Frontal cortex (tissue), 4 donors: Measurements from ENCODE around the gene NAA16. TPM values are rescaled to one million over a fixed set of nuclear protein-coding genes. Genes with fewer than 3 reads are reported as not detected.
A peak's percentile ranks its signal among the peaks of the same experiment; 100 is the strongest.

Source experiments
- DNase-seq, 2 donors: peaks; one replicate each; pipeline ENCODE4 v3.0.0; 2012; ENCODE audit warnings: low spot score in 2 of 2
- FAIRE-seq: peaks from 2 replicates; lab custom pipeline; 2012; peaks lifted over from hg19 to GRCh38; lab: Jason Lieb, UNC
- total RNA-seq: library from RNA; depleted of rRNA; stranded (reverse); fragments of >200 nt; gene quantifications from one replicate; pipeline ENCODE4 v1.2.3, GENCODE V29; 2014
- donor health status: control.
- donor health status: control.
- donor health status: control.

Gene NAA16
- total RNA-seq, 1 donor from 2014 or later = 61.1 TPM

DNA sequence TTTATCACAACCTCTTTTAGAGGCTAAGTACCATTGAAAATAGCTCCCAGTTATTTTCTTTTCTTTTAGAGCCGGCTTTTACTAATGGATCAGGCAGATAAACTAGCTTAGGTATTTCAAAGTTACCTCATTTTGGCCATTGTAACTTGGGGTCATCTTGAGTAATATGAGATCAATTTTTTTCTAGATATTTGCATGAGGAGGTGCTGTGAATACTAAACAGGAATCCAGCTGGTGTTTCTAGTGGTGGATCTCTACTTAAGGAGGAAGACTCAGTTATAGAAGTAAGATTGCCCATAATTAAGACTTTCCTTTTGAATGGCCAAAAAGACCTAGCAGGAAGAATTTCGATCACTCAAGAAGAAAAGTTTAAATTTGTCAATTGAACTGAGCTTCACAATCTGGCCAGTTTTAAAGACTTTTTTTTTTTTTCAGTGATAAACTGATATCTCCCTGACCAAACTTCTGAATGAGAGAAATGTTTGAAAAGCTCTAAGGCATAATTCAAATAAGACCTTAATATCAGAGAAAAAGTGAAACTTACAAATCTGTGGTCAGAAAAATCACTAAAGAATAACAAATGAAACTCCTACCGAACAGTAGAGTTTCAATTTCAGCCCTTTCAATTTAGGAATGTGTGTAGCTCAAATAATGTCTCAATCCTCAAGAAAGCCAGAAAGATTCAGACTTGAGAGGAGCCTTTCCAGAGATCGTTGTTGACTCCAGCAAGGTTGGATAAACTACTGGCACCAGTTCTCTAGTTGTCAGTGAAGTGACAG is 11.6 kb upstream of the NAA16 start:
- no peak for DNase-seq
- no peak for FAIRE-seq

DNA sequence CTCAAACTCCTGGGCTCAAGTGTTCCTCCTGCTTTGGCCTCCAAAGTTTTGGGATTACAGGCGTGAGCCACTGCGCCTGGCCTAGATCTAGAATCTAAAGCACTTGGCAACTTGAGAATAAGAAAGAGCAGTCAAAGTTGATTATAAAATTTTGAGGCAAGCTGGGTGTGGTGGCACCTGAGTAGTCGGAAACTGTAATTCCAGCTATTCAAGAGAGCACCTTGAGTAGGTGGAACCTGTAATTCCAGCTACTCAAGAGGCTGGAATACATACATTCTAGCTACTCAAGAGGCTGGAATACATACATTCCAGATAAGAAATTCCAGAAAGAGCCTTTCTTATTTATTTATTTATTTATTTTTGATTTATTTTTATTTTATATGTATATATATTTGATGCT is 8.3 kb upstream of the NAA16 start:
- no peak for DNase-seq
- FAIRE-seq = no peak

GRCh38 chr13:41304551-41304950 is 6.5 kb upstream of the NAA16 start:
- DNase-seq = no peak
- no peak for FAIRE-seq

DNA sequence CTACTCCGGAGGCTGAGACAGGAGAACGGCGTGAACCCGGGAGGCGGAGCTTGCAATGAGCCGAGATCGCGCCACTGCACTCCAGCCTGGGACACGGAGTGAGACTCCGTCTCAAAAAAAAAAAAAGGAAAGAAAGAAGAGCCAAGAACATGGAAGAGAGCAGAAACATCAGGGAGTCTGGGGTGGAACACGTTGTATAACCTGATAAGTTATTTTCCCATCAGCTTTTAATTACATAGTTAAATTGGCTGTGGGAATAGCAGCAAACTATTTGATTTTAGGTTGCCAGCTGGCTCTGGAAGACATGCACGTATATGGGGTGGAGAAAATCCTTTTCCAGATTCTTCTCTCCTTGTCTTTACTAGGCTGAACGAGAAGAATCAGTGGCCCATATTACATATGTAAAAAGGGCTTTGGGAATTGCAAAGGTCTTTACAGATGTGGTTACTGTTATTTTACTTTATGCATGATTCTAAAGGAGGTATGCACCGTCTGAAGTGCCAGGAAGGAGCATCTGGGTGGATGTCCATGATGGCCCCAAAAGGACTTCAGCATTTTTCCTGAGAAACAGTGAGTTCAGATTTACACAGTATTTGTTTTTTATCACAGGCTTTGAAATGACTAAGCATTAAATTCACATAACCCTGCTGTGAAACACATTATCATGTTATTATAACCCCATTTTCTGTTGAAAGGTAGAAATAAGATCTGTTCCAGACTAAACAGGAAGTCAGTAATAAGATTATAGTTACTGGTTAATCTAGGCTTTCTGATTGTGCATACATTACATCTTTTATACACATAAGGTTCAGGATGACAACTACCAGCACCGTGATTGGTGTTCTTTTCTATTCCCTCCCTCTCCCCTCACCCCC is 4.6 kb upstream of the NAA16 start:
- FAIRE-seq = no peak
- no peak for DNase-seq

- DNase-seq = no peak
- FAIRE-seq = no peak
Observed at GRCh38 chr13:41307884-41308640, 3.0 kb upstream of the NAA16 start.

DNA sequence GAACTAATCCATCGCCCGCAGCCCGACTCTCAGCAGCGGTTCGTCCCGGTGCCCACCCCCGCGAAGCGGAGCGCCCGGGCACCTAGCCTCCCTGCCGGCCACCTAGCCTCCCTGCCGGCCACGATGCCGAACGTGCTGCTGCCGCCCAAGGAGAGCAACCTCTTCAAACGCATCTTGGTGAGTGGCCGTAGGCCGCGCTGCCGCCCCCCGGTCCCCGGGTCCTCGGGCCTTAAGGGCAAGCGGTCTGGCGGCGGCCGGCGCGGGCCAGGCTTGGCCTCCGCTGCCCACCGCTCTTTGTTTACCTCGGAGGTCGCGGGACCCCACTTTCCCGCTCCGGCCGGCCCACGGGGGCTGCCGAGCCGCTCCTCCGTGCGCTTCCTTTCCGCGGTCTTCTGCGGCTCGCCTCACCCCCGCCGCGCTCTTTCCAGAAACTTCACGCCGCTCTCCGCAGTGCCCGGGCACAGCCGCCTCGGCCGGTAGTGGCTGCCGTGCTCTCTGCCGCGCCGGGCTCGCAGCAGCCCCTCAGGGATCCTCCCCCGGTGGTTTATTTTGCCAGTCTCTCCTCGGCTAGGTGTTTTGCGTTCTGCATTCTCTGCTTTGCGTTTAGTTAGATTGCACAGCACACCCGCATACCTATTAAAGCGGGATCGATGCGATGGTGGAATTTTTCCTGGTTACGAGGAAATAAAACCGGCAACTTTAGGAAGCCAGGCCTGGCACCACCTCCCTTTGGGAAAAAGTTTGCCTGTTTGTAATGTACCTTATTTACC is 524 bp downstream of the NAA16 start:
- peak; percentile 37 to 57 for DNase-seq
- no peak for FAIRE-seq

GRCh38 chr13:41312176-41312500 is 1.1 kb downstream of the NAA16 start:
- FAIRE-seq (no peak), DNase-seq (peak; percentile 14 to 28)

GRCh38 chr13:41313117-41313516 is 2.0 kb downstream of the NAA16 start:
- FAIRE-seq = no peak
- DNase-seq = no peak

- FAIRE-seq (no peak), DNase-seq (no peak)
Observed at GRCh38 chr13:41313659-41314197, 2.7 kb downstream of the NAA16 start.

GRCh38 chr13:41315443-41316047 is 4.5 kb downstream of the NAA16 start:
- DNase-seq (no peak), FAIRE-seq (no peak)

GRCh38 chr13:41317243-41317642 is 6.2 kb downstream of the NAA16 start:
- FAIRE-seq = no peak
- no peak for DNase-seq

DNA sequence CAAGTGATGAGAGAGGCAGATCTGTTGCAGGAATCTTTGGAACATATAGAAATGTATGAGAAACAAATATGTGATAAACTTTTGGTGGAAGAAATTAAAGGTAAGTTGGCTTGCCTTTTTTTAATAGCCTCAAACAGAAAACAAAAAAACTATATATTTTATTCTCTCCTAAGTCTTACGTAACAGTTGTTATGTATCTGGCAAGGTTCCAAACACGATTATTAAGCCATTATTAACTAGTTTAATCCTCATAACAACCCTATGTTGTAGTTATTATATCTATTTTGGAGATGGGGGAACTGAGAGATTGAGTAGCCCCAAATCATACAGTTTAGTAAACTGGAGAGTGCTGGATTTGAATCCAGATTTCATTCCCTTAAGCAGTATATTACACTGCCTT is 14.7 kb downstream of the NAA16 start:
- FAIRE-seq (no peak), DNase-seq (no peak)

DNA sequence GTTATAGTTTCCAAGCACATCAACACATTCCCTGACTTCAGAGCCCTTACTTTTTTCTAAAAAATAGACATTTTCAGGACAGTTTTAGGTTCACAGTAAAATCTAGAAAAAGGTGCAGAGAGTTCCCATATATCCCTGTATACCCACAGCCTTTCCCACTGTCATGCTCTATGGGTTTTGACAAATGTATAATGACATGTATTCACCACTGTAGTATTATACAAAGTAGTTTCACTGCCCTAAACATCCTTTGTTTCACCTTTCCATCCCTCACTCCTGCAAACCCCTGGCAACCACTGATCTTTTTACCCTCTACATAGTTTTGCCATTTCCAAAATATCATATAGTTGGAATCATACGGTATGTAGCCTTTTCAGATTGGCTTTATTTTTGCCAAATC is 15.6 kb downstream of the NAA16 start:
- no peak for FAIRE-seq

GRCh38 chr13:41327994-41328790 is 17.1 kb downstream of the NAA16 start:
- FAIRE-seq = no peak
- DNase-seq = no peak

More for the DNA sequence above, 15.6 kb downstream of the NAA16 start:
- no peak for DNase-seq

DNA sequence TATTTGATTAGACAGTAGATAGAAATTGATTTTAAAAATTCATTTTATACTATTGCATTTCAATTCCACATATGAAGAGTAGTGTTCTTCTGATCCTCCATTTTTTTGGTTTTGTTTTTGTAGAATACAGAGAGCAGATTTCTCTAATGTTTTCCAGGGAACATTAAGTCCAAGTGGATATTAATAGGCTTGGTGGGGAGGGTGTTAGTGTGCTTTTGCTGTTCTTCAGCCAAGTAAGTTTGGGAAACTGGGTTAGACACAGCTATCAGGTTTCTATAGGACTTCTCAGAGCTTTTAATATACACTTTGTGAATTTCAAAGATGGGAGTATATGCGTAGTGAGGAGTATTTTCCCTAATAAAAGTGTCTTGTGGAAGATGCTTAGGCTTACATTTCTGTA is 21.8 kb downstream of the NAA16 start:
- DNase-seq = no peak
- FAIRE-seq = no peak

GRCh38 chr13:41334810-41335209 is 23.7 kb downstream of the NAA16 start:
- DNase-seq = no peak

GRCh38 chr13:41344358-41344757 is 33.3 kb downstream of the NAA16 start:
- DNase-seq (no peak), FAIRE-seq (no peak)

More at GRCh38 chr13:41334810-41335209, 23.7 kb downstream of the NAA16 start:
- no peak for FAIRE-seq

GRCh38 chr13:41345165-41345913 is 34.3 kb downstream of the NAA16 start:
- FAIRE-seq = no peak

More at GRCh38 chr13:41345165-41345913, 34.3 kb downstream of the NAA16 start:
- no peak for DNase-seq
